SU-DHL-6 (cell line): ENCODE measurements around the gene NFKBIE.

ENCODE experiments used
- H2AFZ ChIP-seq: fragments of 200-600 bp; sonication (generic); 2 replicates; pipeline ENCODE4 v1.6.1; 2014; ENCODE audit warnings: low read depth, mild to moderate bottlenecking, moderate library complexity, mixed read lengths, antibody characterized with exemption, low read length; ENCODE audit not compliant: severe bottlenecking
- H3F3A ChIP-seq: fragments of 200-600 bp; shearing (Covaris generic); 2 replicates; pipeline ENCODE4 v1.6.0; 2016; ENCODE audit warnings: antibody characterized with exemption, mild to moderate bottlenecking; ENCODE audit not compliant: insufficient read depth
- H3K27ac ChIP-seq: fragments of 200-600 bp; sonication (generic); 2 replicates; pipeline ENCODE4 v1.5.1; 2016; ENCODE audit warnings: low read depth, mild to moderate bottlenecking, low read length, moderate library complexity, mixed read lengths
- H3K27me3 ChIP-seq: fragments of 200-600 bp; sonication (generic), shearing (Covaris generic); 2 replicates; pipeline ENCODE4 v1.6.0; 2014; ENCODE audit warnings: mild to moderate bottlenecking, low read length
- H3K36me3 ChIP-seq: fragments of 200-600 bp; sonication (generic); 2 replicates; pipeline ENCODE4 v1.6.1; 2014; ENCODE audit warnings: mild to moderate bottlenecking, low read length, mixed read lengths
- H3K4me2 ChIP-seq: fragments of 300-600, 200-600 bp; shearing (Covaris generic), sonication (generic); 2 replicates; pipeline ENCODE4 v1.6.0; 2014; ENCODE audit warnings: low read length, low read depth, mild to moderate bottlenecking; ENCODE audit not compliant: poor library complexity, severe bottlenecking
- H3K4me3 ChIP-seq: fragments of 200-600 bp; sonication (generic); 2 replicates; pipeline ENCODE4 v1.5.1; 2014; ENCODE audit warnings: antibody characterized with exemption, low read length, mild to moderate bottlenecking, mixed read lengths; ENCODE audit not compliant: insufficient read depth, poor library complexity, severe bottlenecking
- H3K79me2 ChIP-seq: fragments of 200-600 bp; sonication (generic); 2 replicates; pipeline ENCODE4 v1.6.1; 2014; ENCODE audit warnings: mild to moderate bottlenecking, low read length, moderate library complexity; ENCODE audit not compliant: insufficient read depth
- H3K9ac ChIP-seq: fragments of 200-600 bp; sonication (generic); 2 replicates; pipeline ENCODE4 v1.7.0; 2014; ENCODE audit warnings: mild to moderate bottlenecking, low read length
- H3K9me2 ChIP-seq: fragments of 200-600 bp; sonication (generic); replicated peaks from 2 replicates; pipeline ENCODE4 v1.6.1; 2014; ENCODE audit warnings: low read length; ENCODE audit not compliant: insufficient read depth
- H3K9me3 ChIP-seq: fragments of 200-600 bp; sonication (generic); 2 replicates; pipeline ENCODE4 v1.6.1; 2014; ENCODE audit warnings: low read length, mixed read lengths; ENCODE audit not compliant: insufficient read depth
- H4K20me1 ChIP-seq: fragments of 200-600 bp; sonication (generic); 2 replicates; pipeline ENCODE4 v1.6.1; 2014; ENCODE audit warnings: low read depth, mild to moderate bottlenecking, antibody characterized with exemption, low read length, moderate library complexity, mixed read lengths
- EZH2phosphoT487 ChIP-seq: fragments of 200-600 bp; sonication (generic), shearing (Covaris generic); conservative IDR thresholded peaks from 2 replicates; pipeline ENCODE4 v1.6.1; 2018; ENCODE audit warnings: mild to moderate bottlenecking, antibody characterized with exemption, low read length, moderate library complexity, mixed read lengths
- TF ChIP-seq, protein P1 (sequence below): fragments of 200-600 bp; sonication (generic); IDR thresholded peaks from one replicate; pipeline ENCODE4 v1.5.1; 2017; ENCODE audit warnings: antibody characterized with exemption, mild to moderate bottlenecking, low read length, moderate library complexity; ENCODE audit not compliant: insufficient read depth, poor library complexity, severe bottlenecking

NFKBIE gene

DNA sequence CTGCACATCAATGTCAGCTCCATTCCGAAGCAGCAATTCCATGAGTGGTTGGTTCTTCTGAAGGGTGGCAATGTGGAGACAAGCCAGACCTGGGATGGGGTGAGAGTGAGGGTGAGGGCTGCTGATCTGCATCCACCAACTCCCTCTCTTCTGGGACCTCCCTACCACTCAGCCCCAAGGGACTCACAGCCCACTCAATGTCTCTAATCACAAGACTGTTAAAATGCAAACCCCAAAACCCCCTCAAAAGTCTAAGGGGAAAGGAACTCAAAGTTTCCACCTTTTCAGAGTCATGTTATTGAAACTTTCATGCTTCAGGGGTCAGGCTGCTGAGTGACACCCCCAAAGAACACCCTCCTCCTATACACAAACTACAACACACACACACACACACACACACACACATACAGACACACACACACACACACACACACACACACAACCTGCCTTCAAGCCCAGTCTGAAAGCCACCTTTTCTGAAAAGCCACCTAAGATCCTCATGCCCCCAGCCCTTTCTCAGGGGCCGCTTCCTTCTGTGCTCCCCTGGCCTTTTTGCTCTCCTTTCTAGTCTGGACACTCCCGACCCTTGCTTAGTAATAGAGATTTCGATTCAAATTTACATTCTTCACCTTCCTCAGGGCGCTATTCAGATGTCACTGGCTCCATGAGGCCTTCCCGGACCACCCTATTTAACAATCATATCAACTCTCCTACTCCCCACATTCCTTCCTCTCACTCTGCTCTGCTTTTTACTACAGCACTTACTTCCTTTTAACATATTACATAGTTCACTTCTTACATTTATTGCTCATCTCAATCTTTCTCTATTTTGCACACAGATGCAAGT lies 4.7 kb downstream of the NFKBIE start:
- peak overlapping the region; percentile 0 for H3K4me2 ChIP-seq
- H3K9ac ChIP-seq = no peak overlapping the region
- H4K20me1 ChIP-seq = no peaks in the 10 kb centered on the region
- peaks cover 36% of the 10 kb centered on the region for H3K79me2 ChIP-seq
- no peak overlapping the region for H2AFZ ChIP-seq
- H3K36me3 ChIP-seq = no peaks in the 10 kb centered on the region
- peak overlapping the region; percentile 33; the same call in 1 of the 2 replicates for H3K27ac ChIP-seq
- peaks cover 55% of the 10 kb centered on the region for H3F3A ChIP-seq
- TF ChIP-seq EZH2phosphoT487 = no peak
- TF ChIP-seq, protein P1, sequence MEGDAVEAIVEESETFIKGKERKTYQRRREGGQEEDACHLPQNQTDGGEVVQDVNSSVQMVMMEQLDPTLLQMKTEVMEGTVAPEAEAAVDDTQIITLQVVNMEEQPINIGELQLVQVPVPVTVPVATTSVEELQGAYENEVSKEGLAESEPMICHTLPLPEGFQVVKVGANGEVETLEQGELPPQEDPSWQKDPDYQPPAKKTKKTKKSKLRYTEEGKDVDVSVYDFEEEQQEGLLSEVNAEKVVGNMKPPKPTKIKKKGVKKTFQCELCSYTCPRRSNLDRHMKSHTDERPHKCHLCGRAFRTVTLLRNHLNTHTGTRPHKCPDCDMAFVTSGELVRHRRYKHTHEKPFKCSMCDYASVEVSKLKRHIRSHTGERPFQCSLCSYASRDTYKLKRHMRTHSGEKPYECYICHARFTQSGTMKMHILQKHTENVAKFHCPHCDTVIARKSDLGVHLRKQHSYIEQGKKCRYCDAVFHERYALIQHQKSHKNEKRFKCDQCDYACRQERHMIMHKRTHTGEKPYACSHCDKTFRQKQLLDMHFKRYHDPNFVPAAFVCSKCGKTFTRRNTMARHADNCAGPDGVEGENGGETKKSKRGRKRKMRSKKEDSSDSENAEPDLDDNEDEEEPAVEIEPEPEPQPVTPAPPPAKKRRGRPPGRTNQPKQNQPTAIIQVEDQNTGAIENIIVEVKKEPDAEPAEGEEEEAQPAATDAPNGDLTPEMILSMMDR = no peak
- H3K27me3 ChIP-seq = no peaks in the 10 kb centered on the region
- H3K4me3 ChIP-seq = no peak overlapping the region
- H3K9me2 ChIP-seq = no peaks in the 10 kb centered on the region
- H3K9me3 ChIP-seq = no peaks in the 10 kb centered on the region

GRCh38 chr6:44260011-44260410 lies 5.3 kb downstream of the NFKBIE start:
- no peaks in the 10 kb centered on the region for H3K9me2 ChIP-seq
- no peaks in the 10 kb centered on the region for H4K20me1 ChIP-seq
- no peak overlapping the region for H3K9ac ChIP-seq
- no peak overlapping the region for H2AFZ ChIP-seq
- peaks cover 60% of the 10 kb centered on the region for H3F3A ChIP-seq
- no peak for TF ChIP-seq EZH2phosphoT487
- TF ChIP-seq, protein P1 = no peak
- H3K27me3 ChIP-seq = no peaks in the 10 kb centered on the region
- no peaks in the 10 kb centered on the region for H3K9me3 ChIP-seq
- peaks cover 36% of the 10 kb centered on the region for H3K79me2 ChIP-seq
- no peak overlapping the region for H3K4me3 ChIP-seq
- peak overlapping the region; percentile 12; the same call in 1 of the 2 replicates for H3K27ac ChIP-seq
- H3K4me2 ChIP-seq = no peak overlapping the region
- no peaks in the 10 kb centered on the region for H3K36me3 ChIP-seq

- H3K9ac ChIP-seq = no peak overlapping the region; the same call in 1 of the 2 replicates
- peaks cover 64% of the 10 kb centered on the region for H3F3A ChIP-seq
- H3K4me3 ChIP-seq = no peak overlapping the region
- TF ChIP-seq EZH2phosphoT487 = no peak
- TF ChIP-seq, protein P1 = no peak
- H2AFZ ChIP-seq = no peak overlapping the region
- peak overlapping the region; percentile 71 for H3K27ac ChIP-seq
- no peaks in the 10 kb centered on the region for H4K20me1 ChIP-seq
- H3K36me3 ChIP-seq = peaks cover 3% of the 10 kb centered on the region; the same call in 1 of the 2 replicates
- H3K27me3 ChIP-seq = no peaks in the 10 kb centered on the region
- H3K79me2 ChIP-seq = peaks cover 29% of the 10 kb centered on the region
- H3K9me2 ChIP-seq = no peaks in the 10 kb centered on the region
- no peak overlapping the region for H3K4me2 ChIP-seq
- H3K9me3 ChIP-seq = no peaks in the 10 kb centered on the region
These were observed 6.4 kb downstream of the NFKBIE start for GRCh38 chr6:44258921-44259320.
